Midbrain (tissue), 1 donor: ENCODE measurements around the gene SIK2.

Experiments used
- DNase-seq: peaks from one replicate; lab custom pipeline; 2025; lab: John Stamatoyannopoulos, UW

SIK2 gene

GRCh38 chr11:111582163-111582562 lies 20.1 kb upstream of the SIK2 start:
- no peak for DNase-seq

DNA sequence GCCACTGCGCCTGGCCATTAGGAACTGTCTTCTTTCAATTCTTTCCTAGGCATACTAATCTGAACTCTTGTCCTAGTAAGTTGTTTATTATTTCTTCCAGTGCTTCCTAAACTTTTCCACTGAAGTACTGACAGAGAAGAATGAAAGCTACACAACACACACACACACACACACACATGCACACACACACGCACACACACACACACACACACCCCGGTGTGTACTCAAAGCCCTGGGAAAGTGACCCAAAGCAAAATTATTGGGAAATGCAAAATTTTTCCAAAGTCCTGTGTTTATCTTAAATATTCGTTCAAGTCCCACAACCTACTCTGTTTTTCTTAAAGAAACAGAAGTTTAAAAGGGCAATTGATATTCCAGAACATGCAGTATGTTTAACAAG lies 19.4 kb upstream of the SIK2 start:
- DNase-seq, result no peak

DNA sequence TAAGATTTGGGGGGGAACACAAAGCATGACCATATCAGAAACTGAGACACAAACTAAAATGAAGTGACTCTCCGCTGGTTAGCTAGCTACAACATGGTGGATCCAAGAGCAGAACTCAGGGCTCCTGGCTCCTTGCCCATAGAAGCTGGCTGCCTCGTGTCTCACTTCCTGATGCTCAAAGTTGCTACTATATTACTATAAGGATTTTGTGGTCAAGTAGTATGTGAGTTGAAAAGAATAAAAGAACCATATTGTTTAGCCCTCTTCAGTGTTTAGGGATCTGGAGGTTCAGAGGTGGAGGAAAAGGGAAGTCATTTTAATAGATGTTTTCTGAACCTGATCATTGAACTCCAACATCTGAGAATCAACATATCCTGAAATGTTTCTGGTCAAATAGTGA lies 16.9 kb upstream of the SIK2 start:
- no peak for DNase-seq

DNA sequence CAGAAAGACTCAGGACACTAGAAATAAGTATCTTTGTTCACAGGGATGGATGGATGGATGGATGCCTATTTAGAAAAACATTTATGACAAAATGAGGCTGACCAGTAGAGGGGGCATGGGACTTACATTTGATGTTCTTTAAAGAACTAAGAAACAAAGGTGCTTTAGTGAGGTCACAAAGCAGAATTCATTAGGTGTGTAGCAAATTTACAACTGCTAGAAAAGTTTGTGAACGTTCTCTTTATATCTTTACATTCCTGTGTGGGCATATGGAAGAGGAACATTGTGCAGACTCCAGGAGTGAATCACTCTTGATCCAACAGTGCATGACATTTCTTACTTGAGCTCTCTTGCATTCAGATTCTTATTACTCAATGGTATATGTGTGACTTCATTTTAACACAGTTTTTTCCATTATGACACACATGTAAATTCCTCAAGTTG lies 15.8 kb upstream of the SIK2 start:
- peak; percentile 23 for DNase-seq

DNA sequence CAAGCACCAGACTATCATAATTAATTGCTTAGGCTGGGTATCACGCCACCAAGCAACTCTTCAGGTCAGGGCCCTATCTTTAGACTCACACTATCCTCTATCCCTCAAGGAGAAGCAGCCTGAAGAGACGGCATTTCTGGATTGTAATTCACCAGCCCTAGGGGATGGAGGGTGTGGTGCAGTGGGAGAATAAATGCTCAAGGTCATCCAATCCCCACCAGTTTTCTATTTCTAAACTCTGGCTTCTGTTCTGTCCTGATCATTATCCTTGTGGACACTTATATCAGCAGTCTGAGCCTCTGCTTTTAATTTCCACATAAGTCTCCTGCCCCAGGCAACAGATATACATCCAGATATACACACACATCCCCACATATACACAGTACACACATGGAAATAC lies 13.1 kb upstream of the SIK2 start:
- no peak for DNase-seq

- DNase-seq, result no peak
Measured at GRCh38 chr11:111589886-111590499, 12.3 kb upstream of the SIK2 start.

- DNase-seq, result no peak
Measured at GRCh38 chr11:111591187-111591960, 10.9 kb upstream of the SIK2 start.

DNA sequence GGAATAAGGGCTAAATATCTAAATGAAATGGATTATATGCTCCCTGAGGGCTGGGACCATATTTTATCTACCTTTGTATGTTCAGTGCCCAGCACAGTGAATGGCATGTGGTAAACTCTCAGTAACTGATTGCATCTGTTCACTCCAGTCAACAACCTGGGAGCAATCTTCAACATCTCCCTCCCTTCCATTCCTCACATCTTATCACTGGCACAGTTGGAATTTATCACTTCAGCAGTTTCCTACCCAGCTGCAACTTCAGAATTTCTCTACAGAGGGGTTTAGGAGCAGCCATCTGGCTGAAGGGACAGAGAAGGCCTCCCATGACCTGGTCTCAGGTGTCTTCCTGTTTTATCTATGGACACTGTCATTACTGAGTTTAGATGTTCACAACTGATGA lies 9.8 kb upstream of the SIK2 start:
- DNase-seq, result no peak

DNA sequence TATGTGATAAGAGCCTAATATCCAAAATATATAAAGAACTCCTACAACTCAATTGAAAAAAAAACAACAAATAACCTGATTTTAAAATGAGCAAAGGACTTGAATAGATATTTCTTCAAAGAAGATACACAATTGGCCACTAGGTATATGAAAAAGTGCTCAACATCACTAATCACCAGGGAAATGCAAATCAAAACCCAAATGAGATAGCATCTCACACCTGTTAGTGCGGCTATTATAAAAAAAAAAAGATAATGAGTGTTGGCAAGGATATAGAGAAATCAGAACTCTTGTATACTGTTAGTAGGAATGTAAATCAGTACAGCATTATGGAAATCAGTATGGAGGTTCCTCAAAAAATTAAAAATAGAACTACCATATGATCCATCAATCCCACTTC lies 5.9 kb upstream of the SIK2 start:
- no peak for DNase-seq

GRCh38 chr11:111598148-111598547 lies 4.1 kb upstream of the SIK2 start:
- no peak for DNase-seq

- no peak for DNase-seq
Measured at GRCh38 chr11:111598559-111598958, 3.7 kb upstream of the SIK2 start.

- peak; percentile 51 for DNase-seq
Measured at GRCh38 chr11:111601636-111601978, 642 bp upstream of the SIK2 start.

DNA sequence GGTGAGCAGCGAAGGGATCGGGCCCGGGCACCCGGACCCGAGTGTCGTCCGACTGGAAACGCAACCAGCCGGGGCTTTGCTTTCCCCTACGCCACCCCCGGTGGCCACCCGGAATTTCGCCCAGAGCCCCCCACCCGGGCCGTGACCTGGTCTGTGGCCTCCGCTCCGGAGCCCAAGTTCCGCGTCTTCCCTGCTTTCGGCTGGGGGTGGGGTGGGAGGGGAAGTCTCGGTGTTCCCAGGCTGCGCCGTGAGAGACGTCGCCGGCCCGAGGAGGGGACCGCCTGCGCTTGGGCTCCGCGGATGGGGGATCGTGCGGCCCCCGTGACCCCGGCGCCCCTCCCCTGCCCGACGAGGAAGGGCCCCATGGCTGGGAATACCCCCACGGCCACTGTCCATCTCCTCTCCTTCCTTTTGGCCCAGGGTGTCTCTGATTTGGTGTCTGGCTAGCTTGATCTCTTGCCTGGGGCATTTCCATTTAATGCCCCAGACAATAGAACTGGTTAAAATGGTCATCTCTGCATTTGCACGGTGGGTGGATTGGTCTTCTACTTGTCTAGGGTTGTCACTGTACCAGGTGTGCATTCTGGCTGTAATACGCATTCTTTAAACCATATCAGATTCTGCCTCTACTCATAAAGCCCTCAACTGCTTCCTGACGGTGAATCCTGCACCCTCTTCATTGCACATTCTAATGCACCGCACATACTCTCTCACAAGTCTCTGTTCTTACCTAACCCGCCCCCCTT lies 789 bp downstream of the SIK2 start:
- DNase-seq, result peak; percentile 65

DNA sequence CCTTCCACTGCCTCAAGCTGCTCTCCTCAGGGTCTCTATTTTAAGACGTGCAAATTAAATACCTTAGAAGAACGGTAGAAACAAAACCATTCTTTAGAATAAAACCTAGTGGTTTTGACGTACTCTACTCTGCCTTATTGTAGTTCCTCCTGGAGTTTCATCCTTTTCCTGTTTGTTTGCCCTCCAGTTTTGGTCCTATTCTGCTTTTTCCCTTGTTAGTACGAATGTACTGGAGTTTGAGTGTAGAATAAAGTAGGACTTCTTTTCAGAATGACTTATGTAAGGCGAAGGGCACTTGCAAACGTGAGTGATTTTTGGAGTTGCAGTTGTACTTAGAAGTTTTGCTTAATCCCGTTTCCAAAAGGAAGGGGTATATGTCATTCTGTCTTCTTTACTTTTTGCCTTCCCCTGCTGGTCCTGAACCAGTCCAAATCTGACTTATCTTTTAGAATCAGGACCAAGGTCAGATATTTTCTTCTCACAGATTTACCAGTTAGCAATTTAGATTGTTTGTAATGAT lies 1.4 kb downstream of the SIK2 start:
- peak; percentile 26 for DNase-seq

GRCh38 chr11:111604392-111605009 lies 2.3 kb downstream of the SIK2 start:
- peak; percentile 82 for DNase-seq

- DNase-seq, result no peak
Measured at GRCh38 chr11:111605681-111606080, 3.4 kb downstream of the SIK2 start.

GRCh38 chr11:111606986-111607385 lies 4.7 kb downstream of the SIK2 start:
- DNase-seq, result no peak

GRCh38 chr11:111607751-111608150 lies 5.5 kb downstream of the SIK2 start:
- DNase-seq, result no peak

DNA sequence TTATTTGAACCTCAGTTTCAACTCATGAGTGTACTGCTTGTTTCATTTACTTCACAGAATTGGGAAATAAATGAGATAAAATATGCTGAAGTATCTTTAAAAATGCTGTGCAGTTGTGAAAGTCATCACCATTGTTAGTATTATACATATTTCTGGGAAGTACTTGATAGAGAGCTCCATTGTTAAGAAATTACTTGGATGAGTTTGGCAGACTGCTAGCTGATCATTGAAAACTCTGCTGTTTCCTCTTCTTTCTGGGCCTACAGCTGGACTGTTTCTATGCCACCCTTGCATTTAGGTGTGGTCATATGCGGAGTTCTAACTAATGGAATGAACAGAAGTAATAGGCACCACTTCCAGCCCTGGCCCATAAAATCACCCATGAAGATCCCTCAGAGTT lies 10.0 kb downstream of the SIK2 start:
- no peak for DNase-seq

GRCh38 chr11:111617286-111617685 lies 15.0 kb downstream of the SIK2 start:
- no peak for DNase-seq

DNA sequence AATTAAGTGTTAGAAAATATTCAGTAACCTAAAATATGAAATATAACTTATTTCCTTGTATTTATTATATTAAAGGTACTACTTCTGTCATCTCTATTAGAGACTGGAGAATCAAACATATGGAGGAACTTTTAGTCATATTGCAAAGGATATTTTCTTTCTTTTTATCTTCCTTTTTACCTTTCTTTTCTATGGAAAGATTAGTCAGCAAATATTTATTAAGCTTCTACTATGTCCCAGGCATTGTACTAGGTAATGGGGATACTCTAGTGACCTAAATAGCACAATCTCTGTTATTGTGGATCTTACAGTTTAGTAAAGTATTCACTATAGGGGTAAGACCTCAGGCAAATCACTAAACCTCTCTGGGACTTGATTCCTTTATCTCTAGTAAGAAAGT lies 18.3 kb downstream of the SIK2 start:
- no peak for DNase-seq

DNA sequence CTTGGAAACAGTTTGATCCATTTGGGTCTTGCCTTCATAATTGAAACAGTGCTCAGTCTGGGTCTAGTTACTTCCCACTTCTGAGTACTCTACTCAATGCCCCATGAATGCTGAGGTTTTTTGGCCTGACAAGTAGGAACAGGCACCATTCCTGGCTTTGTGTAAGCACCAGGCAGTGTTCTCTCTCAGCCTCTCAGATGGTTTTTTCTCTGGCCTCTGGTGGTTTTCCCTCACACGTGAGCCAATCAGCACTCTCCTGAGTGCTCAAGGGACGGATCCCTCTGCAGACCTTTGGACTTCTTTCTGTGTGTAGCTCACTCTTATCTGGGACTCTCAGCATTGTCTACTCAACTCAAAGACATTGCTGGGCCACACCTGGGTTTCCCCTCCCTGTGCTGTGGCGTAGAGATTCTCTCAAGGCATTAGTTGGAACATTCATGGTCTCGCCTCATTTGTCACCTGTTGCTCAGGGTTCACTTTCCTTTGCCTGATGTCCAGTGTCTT lies 21.3 kb downstream of the SIK2 start:
- no peak for DNase-seq
